SH-SY5Y (cell line): ENCODE results near the gene ANXA2R.

Experiments
- GATA2 ChIP-seq: IDR thresholded peaks from 2 replicates; pipeline ENCODE4 v1.6.1; 2011; ENCODE audit warnings: mild to moderate bottlenecking, low read depth, low read length
- GATA3 ChIP-seq: IDR thresholded peaks from 2 replicates; pipeline ENCODE4 v1.6.1; 2011; ENCODE audit warnings: low read depth, mild to moderate bottlenecking, low read length, moderate library complexity

DNA sequence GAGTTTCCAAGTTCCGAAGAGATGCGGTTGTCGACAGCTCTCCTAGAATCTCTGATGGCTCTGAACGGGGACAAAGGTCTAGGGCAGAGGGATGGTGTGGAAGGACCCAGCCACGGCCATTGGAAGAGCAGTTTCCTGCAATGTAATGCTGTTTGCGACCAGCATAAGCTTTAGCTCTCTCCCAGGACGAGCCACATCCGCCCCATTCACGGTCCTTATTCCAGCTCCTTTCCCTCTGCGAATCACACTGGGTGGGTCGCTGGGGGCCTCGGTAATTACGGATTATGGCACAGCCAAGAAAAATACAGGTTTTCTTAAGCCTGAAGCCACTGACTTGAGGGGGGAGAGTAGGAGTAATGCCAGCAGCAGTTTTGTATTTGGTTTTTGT lies 22.7 kb downstream of the ANXA2R start:
- TF ChIP-seq GATA3 (no peak), GATA2 (no peak)
